SK-MEL-5 (cell line): ENCODE data around the gene RABGEF1. TPM values are rescaled to one million over a fixed set of nuclear protein-coding genes. Genes with fewer than 3 reads are reported as not detected.
"Not testable (repeated sequence)": the region's sequence is repeated elsewhere in the genome, so short reads cannot be mapped to it uniquely, and the experiment has no call there.

ENCODE experiments used
- DNase-seq: peaks from one replicate; pipeline ENCODE4 v3.0.0-alpha.2; 2016; ENCODE audit warnings: low read depth, low spot score
- in situ Hi-C: cut with HindIII; loops from 2 replicates; pipeline ENCODE4 v1.10.0; 2016; ENCODE audit warnings: low sequenced_read_pairs, high pct_unique_total_duplicates, low pct_unique_long_range_greater_than_20kb
- polyA plus RNA-seq, 2 experiments: library from polyadenylated mRNA; depleted of rRNA; stranded (reverse); fragments of >200 nt; gene quantifications; 2 replicates each; pipeline ENCODE4 v1.2.3, GENCODE V29; 2015
- total RNA-seq: library from RNA; depleted of rRNA; stranded (reverse); fragments of >200 nt; shearing (Covaris generic); gene quantifications from 2 replicates; pipeline ENCODE4 v1.2.3, GENCODE V29; 2014; rRNA removed

Gene RABGEF1
- 37.4 and 37.6 TPM in 2 replicates for total RNA-seq
- polyA plus RNA-seq (2015; cell fraction: cytosol; rRNA removed) = 24.6 and 24.9 TPM in 2 replicates
- polyA plus RNA-seq (2015; cell fraction: nucleus; rRNA removed) = 21.2 and 25.4 TPM in 2 replicates

DNA sequence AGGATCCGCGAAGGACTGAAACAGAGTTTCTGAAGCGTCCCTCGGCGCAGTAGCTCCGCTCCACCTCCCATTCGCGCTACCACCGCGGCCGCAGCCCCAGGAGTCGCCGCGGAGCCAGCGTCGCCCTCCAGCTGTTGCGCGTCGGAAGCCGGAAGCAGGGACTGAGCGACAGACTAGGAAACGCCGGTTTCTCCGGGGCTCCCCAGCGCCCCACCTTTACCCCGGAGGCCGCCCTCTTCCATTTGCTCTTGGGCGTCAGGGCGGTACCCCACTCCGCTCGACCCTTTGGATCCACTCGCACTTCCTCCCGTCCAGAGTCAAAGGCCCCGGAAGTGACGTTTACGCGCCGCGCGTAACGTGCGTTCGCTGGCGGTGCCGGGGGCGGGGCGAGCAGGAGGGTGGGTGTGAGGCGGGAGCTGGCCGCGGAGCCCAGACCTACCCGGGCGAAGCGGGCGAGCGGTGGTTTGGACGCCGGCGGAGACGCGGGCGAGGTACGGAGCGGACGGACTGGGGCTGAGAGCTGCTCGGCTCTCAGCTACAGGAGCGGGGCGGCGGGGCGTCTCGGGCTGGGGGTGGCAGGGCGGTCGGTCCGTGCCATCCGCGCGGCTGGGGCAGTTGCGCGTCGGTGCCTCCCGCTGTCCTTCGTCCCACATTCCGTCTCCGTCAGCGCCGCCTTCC is at the start of gene RABGEF1:
Gene RABGEF1 (plus strand): TSS at position 432 of the 678 bp plus-strand sequence. CDS start 31,167 bp downstream, outside the sequence.
- in situ Hi-C loops = no loop called here
- DNase-seq = peak; percentile 98

DNA sequence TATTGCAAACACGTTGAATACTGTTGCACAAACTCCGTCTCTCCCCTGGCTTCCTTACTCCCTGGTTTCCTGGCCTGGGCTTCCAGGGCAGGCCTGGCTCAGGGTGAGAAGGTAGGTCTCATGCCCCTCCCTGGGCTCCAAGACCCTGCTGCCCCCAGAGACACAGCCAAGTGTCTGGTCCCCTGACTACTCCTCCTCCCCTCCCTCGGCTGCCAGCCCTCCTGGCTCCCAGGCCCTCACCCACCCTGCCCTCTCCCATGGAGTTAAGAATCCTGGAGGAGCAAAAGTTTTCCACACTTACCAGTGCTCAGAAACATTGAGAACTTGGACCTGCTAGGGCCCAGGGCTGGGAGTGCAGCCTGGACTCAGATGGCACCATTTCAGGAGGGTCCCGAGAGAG is 47.2 kb upstream of the RABGEF1 start:
- DNase-seq = no peak
- in situ Hi-C loops = no loop called here

DNA sequence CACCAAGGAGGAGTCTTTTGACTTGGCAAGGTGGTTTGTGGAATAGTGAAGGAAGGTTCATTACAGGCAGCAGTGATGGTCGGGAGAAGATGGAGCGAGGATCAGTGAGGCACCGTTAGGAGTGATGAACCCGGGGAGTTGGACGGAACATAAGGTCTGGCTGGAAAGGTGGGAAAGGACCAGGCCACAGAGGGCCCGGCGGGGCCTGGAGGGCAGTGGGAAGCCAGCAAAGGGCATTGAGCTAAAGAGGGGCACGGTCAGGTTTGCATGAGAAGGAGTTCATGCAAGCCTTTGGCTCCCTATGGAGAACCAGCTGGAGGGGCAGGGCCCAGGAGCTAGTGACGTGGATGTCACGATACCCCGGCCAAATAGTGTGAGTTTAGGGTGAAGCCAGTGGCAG is 46.2 kb upstream of the RABGEF1 start:
- DNase-seq = no peak
- in situ Hi-C loops = no loop called here

DNA sequence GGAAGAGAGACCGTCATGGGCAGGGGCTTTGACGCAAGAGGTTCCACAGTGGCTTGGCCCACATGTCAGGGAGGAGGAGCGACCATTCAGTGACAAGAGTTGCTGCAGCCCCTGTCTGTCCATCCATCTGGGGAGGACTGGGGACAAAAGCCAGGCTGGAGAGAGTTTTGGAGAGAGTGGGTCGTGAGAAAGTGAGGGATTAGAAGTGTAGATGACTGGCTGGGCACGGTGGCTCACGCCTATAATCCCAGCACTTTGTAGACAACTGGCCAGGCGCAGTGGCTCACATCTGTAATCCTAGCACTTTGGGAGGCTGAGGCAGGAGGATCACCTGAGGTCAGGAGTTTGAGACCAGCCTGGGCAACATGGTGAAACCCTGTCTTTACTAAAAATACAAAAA is 45.1 kb upstream of the RABGEF1 start:
- DNase-seq, in situ Hi-C loops: not testable (repeated sequence)

DNA sequence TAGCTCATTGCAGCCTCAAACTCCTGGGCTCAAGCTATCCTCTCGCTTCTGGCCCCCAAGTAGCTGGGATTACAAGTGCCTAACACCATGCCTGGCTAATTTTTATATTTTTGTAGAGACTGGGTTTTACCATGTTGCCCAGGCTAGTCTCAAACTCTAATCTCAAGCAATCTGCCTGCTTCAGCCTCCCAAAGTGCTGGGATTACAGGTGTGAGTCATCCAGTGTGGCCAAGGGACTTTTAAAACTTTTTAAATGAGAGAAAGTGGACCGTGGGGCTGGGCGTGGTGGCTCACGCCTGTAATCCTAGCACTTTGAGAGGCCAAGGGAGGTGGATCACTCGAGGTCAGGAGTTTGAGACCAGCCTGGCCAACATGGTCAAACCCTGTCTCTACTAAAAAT is 44.4 kb upstream of the RABGEF1 start:
- DNase-seq, in situ Hi-C loops: not testable (repeated sequence)

DNA sequence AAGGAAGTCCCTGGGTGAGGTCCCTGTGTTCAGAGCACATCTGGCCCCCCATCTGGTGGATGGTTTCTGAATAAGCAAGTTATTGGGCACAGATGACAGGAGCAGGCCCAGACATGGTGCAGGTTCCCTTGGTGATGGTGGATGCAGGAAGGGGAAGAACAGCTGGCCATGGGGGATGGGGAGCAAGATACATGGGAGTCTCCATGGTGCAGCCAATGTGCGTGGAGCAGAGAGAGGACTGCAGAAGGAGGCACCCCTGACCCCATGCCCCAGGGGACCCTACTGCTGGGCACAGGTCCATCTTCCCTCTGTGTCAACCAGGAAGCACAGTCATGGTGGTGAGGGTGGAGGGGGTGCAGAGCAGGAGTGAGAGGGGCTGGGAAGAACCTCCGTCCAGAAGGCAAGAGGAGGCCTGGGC is 43.8 kb upstream of the RABGEF1 start:
- in situ Hi-C loops = no loop called here
- peak; percentile 34 for DNase-seq

DNA sequence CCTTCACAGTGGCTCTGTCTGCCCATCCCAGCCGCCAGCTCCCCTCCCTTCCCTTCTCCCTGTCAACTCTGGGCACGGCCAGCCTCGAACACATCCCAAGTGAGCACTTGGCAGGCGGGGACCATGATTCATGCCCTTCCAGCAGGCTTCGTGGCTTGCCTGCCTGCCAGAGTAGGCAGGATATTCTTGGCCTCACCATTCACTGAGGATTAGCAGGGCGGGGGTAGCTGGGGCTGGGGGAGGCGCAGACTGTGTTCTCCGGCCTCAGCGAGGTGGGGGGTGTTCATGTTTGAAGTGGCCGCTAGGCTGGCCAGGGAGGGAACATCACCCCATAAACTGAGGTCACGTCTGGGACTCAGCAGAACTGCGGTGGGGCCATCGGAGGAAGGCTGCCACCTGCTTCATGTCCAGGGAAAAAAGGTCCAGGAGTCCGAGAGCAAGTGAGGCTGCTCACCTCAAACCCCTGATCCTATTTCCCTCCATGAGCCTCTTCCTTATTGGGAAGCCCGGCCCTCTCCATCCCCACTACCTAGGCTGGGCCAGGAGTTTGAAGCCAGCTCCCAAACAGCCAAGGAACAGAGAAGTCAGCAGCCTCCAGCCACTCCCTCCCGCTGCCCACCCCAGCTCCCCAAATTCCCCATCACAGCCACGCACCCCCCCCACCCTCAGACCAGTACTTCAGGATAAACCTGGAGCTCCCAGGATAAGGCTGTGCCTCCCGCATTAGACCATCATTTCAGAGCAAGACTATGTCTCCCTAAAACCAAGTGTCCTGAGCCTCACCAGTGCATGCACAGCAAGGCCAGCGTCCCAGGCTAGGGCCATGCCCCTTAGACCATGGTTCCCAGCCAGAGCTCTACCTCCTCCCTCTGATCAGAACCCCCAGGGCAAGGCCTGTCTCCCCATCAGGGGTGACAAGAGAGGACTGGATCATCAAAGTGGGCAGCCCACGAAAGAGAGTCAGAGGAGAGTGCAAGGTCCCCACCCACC is 42.8 kb upstream of the RABGEF1 start:
- no peak for DNase-seq
- in situ Hi-C loops = no loop called here

DNA sequence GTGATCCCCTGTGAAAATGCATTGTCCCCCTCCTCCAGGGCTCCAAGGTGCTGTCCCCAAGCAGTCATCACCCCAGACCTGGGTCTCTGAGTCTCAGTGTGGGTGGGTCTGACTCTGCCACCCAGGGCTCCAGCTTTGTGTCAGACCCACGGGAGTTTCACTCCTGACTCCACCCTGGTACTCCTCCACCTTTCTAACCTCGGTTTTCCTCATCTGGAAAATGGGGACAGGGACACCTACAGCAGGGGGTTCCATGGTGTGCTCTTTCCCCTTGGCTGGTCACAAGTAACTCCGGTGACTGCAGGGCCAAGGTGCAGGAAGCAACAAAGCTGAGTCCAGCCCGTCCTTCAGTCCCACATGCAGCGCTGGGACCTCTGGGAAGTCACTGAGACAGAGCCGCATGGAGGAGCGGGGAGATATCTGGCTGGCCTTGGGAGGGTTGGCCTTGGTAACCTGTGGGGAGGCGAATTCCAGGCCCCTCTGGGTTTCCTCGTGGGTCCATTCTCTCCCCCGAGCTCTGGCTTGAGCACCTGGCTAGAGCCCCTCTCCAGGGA is 41.8 kb upstream of the RABGEF1 start:
- in situ Hi-C loops = no loop called here
- no peak for DNase-seq

DNA sequence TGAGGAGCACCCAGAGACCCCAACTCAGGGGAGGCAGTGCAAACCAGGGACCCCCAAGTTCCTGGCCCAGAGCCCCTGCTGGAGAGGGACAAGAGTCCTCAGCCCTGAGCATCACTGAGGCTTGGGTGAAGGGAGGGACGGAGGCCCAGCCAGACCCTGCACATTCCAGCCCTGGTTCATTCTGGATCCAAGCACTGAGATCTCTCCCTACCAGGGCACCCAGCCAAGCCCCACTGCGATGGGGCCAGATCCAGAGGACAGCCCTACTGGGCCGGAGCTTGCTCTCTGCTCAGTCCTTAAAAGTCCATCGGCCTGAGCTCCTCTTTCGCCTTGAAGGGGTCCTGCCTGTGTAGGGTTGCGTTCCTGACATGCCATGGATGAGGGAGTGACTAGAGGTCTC is 40.5 kb upstream of the RABGEF1 start:
- no peak for DNase-seq
- in situ Hi-C loops = no loop called here

DNA sequence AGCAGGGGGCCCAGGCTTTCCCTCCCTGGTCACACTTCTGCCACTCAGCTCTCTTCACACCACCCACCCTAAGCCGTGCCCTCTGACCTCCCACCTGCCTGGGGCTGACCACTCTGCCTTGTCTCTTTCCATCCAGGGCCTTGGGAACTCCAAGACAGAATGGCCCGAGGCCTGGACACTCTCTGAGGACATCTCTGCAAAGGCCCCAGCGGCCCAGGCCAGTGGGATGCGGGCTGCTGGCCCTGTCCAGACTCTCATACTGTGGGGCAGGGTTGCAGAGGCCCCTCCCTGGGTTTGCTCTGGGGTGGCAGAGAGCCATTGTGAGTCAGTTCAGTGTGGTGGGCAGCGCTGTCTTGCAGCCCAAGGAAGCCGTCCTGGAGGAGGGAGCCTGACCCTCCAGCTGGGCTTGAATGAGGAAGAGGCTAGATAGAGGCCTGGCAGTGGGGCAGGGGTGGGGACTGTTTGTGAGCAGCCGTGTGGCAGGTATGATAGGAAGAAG is 39.9 kb upstream of the RABGEF1 start:
- in situ Hi-C loops = no loop called here
- DNase-seq = no peak

DNA sequence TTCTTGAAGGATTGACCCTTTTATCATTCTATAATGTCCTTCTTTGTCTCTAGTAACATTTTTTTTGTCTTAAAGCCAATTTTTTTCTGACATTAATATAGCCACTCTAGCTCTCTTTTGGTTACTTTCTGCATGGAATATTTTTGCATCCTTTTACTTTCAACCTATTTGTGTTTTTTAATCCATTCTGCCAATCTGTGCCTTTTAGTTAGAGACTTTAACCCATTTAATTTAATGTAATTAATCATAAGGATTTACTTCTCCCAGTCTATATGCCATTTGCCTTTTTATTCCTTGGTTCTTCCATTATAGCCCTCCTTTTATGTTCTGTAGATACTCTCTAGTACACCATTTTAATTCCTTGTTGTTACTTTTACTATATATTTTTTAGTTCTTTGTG is 32.7 kb upstream of the RABGEF1 start:
- in situ Hi-C loops = no loop called here
- DNase-seq = no peak

DNA sequence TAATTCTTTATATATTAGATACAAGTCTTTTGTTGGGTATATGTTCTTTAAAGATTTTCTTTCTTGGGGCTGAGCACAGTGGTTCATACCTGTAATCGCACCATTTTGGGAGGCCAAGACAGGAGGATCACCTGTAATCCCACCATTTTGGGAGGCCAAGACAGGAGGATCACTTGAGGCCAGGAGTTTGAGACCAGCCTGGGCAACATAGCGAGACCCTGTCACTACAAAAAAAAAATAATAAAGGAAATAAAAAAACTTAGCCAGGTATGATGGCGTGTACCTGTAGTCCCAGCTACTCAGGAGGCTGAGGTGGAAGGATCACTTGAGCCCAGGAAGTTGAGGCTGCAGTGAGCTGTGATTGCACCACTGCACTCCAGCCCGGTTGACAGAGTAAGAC is 29.8 kb upstream of the RABGEF1 start:
- DNase-seq, in situ Hi-C loops: not testable (repeated sequence)

DNA sequence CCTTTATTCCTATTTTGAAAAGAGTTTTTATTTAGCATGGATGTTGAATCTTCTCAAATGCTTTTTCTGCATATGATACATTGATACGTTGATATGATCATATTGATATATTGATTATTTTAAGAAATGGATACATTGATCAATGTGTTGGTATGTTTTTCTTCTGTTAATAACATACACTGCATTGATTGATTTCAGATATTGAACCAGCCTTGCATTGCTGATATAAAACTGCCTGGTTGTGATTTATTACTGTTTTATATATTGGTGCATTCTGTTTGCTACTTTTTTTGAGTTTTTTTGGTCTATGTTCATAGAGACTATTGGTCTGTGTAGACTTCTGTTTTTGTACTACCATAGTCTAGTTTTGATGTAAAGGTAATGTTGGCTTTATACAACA is 26.8 kb upstream of the RABGEF1 start:
- DNase-seq = no peak
- in situ Hi-C loops = no loop called here

DNA sequence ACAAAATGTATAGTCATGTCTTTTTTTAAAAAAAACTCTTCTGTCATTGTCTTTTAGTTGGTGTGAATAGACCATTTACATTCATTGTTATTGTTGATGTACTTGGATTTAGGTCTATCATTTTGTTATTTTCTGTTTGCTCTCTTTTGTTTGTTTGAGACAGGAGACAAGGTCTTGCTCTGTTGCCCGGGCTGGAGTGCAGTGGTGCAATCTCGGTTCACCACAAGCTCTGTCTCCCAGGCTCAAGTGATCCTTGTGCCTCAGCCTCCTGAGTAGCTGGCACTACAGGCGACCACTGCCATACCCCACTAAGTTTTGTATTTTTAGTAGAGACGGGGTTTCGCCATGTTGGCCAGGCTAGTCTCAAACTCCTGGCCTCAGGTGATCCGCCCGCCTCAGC is 23.9 kb upstream of the RABGEF1 start:
- in situ Hi-C loops, DNase-seq: not testable (repeated sequence)

DNA sequence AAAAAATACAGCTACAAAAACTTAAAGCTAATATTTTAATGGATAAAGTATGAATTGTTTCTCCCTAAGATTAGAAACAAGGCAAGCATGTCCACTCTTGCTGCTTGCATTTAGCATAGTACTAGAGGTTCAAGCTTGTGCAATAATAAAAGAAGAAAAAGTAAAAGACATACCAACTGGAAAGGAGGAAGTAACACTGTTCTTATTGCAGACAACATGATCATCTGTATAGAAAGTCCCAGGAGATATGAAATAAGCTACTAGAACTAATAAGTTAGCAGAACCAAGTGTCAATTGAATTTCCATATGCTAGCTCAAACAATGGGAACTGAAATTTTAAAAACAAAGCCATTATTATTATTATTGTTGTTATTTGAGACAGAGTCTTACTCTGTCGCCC is 20.0 kb upstream of the RABGEF1 start:
- no peak for DNase-seq
- in situ Hi-C loops = no loop called here

DNA sequence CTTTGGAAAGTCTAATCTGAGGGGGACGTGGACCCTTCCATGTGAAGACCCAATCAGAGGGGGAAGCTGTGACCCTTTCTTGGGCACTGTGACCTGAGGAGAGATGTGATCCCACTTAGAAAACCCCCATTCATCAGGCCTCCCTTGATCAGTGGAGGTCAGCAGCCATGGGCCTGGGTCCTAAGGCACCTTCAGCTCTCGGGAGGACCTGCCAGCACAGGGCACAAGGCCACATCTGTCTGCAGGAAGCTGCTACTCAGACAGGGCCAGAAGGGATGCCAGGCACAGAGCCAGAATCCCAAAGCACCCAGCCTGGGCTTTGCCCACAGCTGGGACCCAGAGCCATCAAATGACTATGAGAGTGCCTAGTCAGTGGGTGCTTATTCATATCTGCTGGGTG is 14.7 kb upstream of the RABGEF1 start:
- no peak for DNase-seq
- in situ Hi-C loops = no loop called here

DNA sequence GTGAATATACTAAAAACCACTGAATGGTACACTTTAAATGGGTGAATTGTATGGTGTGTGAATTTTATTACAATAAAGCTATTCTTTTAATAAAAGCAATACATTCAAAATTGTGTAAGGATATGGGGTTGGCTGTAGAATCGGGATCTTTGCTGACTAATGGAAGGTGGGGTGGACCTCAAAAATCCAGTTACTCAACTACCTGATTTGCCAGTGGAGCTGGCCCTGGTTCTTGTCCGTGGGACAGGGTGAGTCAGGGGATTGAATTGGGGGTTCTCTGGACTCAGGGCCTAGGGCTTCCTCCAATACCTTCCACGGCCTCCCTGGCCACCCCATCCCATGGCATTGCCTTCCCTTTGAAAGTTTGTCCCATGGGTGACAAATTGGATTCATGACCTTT is 13.5 kb upstream of the RABGEF1 start:
- DNase-seq = peak; percentile 53
- in situ Hi-C loops = no loop called here

DNA sequence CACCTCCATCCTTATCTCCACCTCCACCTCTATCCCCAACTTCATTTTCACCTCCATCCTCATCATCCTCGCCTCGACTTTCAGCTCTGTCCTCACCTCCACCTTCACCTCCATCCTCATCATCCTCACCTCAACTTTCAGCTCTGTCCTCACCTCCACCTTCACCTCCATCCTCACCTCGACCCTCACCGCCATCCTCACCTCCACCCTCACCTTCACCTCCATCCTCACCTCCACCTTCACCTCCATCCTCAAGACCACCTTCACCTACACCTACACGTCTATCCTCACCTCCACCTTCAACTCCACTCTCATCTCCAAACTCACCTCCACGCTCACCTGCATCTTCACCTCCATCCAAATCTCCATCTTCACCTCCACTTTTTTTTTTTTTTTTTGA is 12.0 kb upstream of the RABGEF1 start:
- no peak for DNase-seq
- in situ Hi-C loops = no loop called here
